ENCODE results near the gene SLC22A15. TPM values are rescaled to one million over a fixed set of nuclear protein-coding genes. Genes with fewer than 3 reads are reported as not detected.
"Not testable (repeated sequence)": the region's sequence is repeated elsewhere in the genome, so short reads cannot be mapped to it uniquely, and the experiment has no call there.

Gene SLC22A15
- polyA plus RNA-seq, 1 experiment, result not detected

- TF ChIP-seq CTCF (IDR thresholded peaks at IDR 0.05; ENCODE audit: low read depth, low read length), result no peak
- H3K27ac ChIP-seq (ENCODE audit: low read depth, low read length), result no peak overlapping the region
- POLR2A ChIA-PET, result no interaction called here
- CTCF ChIA-PET, result no interaction called here
- H3K4me3 ChIP-seq (ENCODE audit: low read depth, low read length), result no peak overlapping the region
- no peaks in the 10 kb centered on the region for H3K9me3 ChIP-seq (ENCODE audit: control insufficient read depth, insufficient read depth, low read length)
- no peak for DNase-seq (ENCODE audit: low read depth, low spot score)
- no peaks in the 10 kb centered on the region for H3K27me3 ChIP-seq (ENCODE audit: control insufficient read depth, insufficient read depth, low read length)
Measured at GRCh38 chr1:115988953-115989352, 12.6 kb downstream of the SLC22A15 start.

- ChIA-PET CTCF (interaction anchor here (1.3 kb wide), 1 partner anchor 9 kb away, joined by 4 read pairs; no protein-coding TSS in a partner anchor), POLR2A (no interaction called here)
- H3K4me3 ChIP-seq (ENCODE audit: low read depth, low read length), result no peak overlapping the region
- no peak for TF ChIP-seq CTCF (IDR thresholded peaks at IDR 0.05; ENCODE audit: low read depth, low read length)
- no peaks in the 10 kb centered on the region for H3K9me3 ChIP-seq (ENCODE audit: control insufficient read depth, insufficient read depth, low read length)
- no peak for DNase-seq (ENCODE audit: low read depth, low spot score)
- no peak overlapping the region for H3K27ac ChIP-seq (ENCODE audit: low read depth, low read length)
- no peaks in the 10 kb centered on the region for H3K27me3 ChIP-seq (ENCODE audit: control insufficient read depth, insufficient read depth, low read length)
Measured at GRCh38 chr1:115989699-115990098, 13.4 kb downstream of the SLC22A15 start.

- Histone ChIP-seq H3K27ac (ENCODE audit: low read depth, low read length) (no peak overlapping the region), H3K4me3 (ENCODE audit: low read depth, low read length) (no peak overlapping the region), H3K9me3 (ENCODE audit: control insufficient read depth, insufficient read depth, low read length) (no peaks in the 10 kb centered on the region), H3K27me3 (ENCODE audit: control insufficient read depth, insufficient read depth, low read length) (no peaks in the 10 kb centered on the region)
- no peak for TF ChIP-seq CTCF (IDR thresholded peaks at IDR 0.05; ENCODE audit: low read depth, low read length)
- ChIA-PET CTCF (interaction anchor here (1.3 kb wide), 1 partner anchor 10 kb away, joined by 4 read pairs; no protein-coding TSS in a partner anchor), POLR2A (no interaction called here)
- DNase-seq (ENCODE audit: low read depth, low spot score), result no peak
Measured at GRCh38 chr1:115991909-115992308, 15.6 kb downstream of the SLC22A15 start.

GRCh38 chr1:115997921-115998320 lies 21.6 kb downstream of the SLC22A15 start:
- H3K9me3 ChIP-seq (ENCODE audit: control insufficient read depth, insufficient read depth, low read length); CTCF ChIA-PET; DNase-seq (ENCODE audit: low read depth, low spot score); H3K4me3 ChIP-seq (ENCODE audit: low read depth, low read length); H3K27me3 ChIP-seq (ENCODE audit: control insufficient read depth, insufficient read depth, low read length); POLR2A ChIA-PET; H3K27ac ChIP-seq (ENCODE audit: low read depth, low read length): not testable (repeated sequence)

- H3K27me3 ChIP-seq (ENCODE audit: control insufficient read depth, insufficient read depth, low read length), result no peaks in the 10 kb centered on the region
- ChIA-PET POLR2A (no interaction called here), CTCF (no interaction called here)
- H3K4me3 ChIP-seq (ENCODE audit: low read depth, low read length), result no peak overlapping the region
- no peak for DNase-seq (ENCODE audit: low read depth, low spot score)
- no peak overlapping the region for H3K27ac ChIP-seq (ENCODE audit: low read depth, low read length)
- TF ChIP-seq CTCF (IDR thresholded peaks at IDR 0.05; ENCODE audit: low read depth, low read length), result no peak
- H3K9me3 ChIP-seq (ENCODE audit: control insufficient read depth, insufficient read depth, low read length), result no peaks in the 10 kb centered on the region
Measured at GRCh38 chr1:116001739-116002487, 25.6 kb downstream of the SLC22A15 start.

All from AG04450 (cell line).